HG03097 (cell line): Measurements from ENCODE around the gene RNF222.
"Not testable (repeated sequence)": the region's sequence is repeated elsewhere in the genome, so short reads cannot be mapped to it uniquely, and the experiment has no call there.

Experiments used
- ATAC-seq: cut with Tn5 transposase; IDR thresholded peaks from one replicate; pipeline ENCODE4 v1.9.1; 2021; ENCODE audit not compliant: unreplicated experiment, low FRiP score

RNF222 gene

GRCh38 chr17:8382880-8383142, 14.8 kb downstream of the RNF222 start:
- no peak for ATAC-seq

- no peak for ATAC-seq
Measured at GRCh38 chr17:8382052-8382879, 15.4 kb downstream of the RNF222 start.

- ATAC-seq = no peak
Measured at GRCh38 chr17:8380049-8380448, 17.6 kb downstream of the RNF222 start.

DNA sequence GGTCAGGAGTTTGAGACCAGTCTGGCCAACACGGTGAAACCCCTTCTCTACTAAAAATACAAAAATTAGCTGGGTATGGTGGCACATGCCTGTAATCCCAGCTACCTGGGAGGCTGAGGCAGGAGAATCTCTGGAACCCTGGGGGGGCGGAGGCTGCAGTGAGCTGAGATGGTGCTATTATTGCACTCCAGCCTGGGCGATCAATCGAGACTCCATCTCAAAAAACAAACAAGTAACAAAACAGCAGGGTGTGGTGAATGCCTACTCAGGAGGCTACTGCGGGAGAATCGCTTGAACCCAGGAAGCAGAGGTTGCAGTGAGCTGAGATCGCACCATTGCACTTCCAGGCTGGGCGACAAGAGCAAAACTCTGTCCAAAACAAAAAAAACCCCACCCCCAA, 19.5 kb downstream of the RNF222 start:
- not testable (repeated sequence) for ATAC-seq

- ATAC-seq = no peak
Measured at GRCh38 chr17:8377422-8377821, 20.2 kb downstream of the RNF222 start.

GRCh38 chr17:8376271-8377067, 21.2 kb downstream of the RNF222 start, which contains the start of gene KRABD2:
Gene KRABD2, minus strand, starts transcription at chr17:8376704.
- peak; percentile 72 for ATAC-seq

DNA sequence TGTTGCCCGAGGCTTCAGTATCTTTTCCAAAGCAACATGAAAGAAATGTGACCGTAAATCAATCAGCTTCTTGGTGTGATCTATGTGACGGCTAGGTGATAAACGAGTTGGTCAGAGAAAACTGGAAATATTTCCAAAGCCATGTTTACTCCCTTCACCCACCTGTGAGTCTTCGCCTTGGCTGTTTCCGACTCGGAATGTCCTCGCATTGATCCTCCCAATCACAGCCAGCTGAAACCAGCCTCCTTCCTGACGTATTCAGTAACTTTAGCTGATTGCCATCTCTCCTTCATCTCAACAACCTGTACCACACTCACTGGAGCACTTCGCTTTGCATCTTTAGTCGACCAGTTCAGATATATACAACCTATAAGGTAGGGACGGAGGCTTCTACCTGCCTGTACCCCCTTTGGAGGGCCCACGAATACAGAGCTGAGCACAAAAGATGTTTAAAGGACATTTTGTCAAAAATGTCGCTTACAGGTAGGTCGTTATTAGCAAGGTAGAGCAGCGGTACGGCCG, 21.8 kb downstream of the RNF222 start:
- ATAC-seq = no peak

GRCh38 chr17:8373856-8374255, 23.8 kb downstream of the RNF222 start:
- ATAC-seq = not testable (repeated sequence)

DNA sequence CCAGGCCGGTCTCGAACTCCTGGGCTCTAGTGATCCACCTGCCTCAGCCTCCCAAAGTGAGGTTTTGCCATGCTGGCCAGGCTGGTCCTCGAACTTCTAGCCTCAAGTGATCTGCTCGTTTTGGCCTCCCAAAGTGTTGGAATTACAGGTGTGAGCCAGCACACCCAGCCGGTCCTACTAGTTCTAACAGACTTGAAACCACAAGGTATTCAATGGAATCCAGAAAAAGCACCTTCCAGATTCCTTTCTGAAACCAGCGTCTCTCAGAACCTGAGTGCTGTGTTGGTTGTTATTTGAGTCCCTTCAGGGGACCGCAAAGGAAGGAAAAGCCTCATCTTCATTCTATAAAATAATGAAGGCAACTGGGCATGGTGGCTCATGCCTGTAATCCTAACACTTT, 25.2 kb downstream of the RNF222 start:
- no peak for ATAC-seq

DNA sequence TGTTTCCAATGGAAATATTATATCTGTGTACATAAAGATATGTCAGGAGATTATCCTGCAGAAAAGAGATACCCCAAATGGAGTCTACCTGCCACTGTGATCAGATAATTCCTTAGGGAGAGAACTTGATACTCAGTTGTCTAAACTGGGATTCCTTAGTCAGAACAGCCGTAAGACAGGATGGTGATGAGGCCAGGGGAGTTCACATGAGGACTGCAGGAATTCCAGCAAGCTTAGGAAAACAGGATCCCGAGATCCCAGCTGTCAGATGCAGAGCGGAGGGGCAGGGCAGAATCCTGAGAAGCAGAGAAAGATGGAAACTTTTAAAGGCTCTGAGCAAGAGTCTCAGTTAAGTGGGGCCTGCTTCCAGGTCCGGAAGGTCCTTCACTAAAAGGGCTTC, 25.8 kb downstream of the RNF222 start:
- no peak for ATAC-seq

DNA sequence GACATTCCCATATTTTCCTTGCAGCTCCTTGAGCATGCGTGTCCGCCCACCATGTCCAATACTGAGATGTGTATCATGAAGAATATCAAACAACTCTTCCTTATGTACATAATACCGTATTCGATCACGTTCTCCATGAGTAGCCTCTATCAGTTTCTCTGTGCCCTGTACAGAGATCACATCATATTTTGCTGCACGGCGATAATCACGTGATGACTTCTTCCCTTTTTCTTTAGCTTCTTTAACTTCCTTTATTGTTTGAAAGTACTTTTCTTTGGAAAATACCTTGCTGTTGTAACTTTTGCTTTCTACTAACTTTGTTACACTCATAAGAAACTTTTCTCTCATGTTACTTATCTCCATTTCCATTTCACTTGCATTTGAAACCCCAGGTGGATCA, 27.7 kb downstream of the RNF222 start:
- ATAC-seq = no peak

DNA sequence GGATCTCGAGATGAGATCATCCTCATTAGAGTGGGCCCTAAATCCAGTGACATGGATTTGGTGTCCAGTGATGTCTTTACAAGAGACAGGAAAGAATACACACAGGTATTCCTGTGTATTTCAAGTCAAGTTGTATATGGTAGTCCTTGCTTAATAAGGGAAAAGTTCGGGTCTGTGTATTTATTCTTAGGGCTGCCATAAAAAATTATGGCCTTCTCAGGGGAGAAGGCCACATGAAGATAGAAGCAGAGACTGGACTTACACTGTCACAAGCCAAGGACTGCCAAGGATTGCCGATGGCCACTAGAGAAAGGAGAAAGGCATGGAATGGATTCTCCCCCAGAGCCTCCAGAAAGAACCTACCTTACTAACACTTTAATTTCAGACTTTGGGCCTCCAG, 29.4 kb downstream of the RNF222 start:
- no peak for ATAC-seq

DNA sequence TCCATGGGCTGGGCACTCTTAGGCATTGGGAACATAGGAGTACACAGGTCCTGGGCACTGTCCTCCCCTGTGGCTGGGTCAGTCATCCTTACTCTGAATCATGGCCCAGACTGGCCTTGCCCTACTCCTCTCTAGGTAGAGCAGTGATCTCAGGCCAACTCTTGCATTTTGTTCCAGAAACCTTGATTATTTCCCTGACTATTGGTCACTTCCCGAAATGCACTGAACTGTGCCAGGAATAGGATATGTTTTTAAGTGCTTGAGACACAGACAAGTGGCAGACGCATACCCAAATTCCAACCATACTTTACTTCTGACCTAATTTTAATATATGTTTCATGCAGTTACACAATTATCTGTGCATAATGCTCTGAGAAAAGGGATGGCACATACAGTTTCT, 31.4 kb downstream of the RNF222 start:
- no peak for ATAC-seq

GRCh38 chr17:8365143-8365542, 32.5 kb downstream of the RNF222 start:
- no peak for ATAC-seq

DNA sequence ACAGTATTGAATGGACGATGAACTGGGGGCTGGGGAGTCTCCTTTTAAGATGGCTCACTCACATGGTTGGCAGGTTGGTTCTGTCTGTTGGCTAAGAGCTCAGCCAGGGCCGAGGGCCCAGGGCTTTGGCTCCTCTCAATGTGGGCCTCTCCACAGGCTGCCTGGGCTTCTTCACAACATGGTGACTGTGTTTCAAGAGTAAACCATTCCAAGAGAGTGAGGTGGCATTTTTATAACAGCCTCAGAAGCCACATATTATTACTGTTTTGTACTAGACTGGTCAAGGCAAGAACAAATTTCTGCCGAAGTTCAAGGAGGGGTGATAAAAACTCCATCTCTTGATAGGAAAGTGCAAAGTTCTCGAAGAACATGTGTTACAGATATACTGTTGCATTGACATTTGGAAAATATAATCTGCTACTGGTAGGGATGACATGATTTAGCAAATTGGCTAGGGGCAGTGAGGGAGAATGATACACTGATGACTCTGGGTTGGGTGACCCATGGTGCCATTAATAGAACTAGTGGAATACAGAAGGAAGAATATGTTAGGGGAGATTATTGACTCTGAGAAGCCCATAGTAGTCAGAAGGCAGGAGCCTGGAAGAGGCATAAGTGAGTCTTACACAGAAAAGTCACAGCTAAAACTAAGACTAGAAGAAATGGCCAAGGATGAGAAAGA, 34.8 kb downstream of the RNF222 start:
- no peak for ATAC-seq

DNA sequence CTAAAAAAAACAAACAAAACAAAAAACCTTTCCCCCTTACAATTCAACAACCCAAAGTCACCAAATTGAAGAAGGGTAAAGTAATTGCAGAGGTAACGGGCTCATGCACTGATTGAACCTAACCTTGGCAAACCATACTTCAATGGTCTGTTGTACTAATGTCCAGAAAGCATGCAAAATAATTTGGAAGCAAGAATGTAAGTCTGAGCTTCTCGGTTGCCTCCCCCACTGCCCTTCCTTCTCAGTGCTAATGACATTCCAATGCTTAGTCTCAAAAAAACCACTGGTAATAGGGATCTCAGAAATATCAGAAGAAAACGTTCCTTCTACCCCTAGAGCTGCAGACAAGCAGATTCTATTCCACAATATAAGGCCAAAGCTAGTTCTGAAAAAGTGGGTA, 36.9 kb downstream of the RNF222 start:
- ATAC-seq = no peak

DNA sequence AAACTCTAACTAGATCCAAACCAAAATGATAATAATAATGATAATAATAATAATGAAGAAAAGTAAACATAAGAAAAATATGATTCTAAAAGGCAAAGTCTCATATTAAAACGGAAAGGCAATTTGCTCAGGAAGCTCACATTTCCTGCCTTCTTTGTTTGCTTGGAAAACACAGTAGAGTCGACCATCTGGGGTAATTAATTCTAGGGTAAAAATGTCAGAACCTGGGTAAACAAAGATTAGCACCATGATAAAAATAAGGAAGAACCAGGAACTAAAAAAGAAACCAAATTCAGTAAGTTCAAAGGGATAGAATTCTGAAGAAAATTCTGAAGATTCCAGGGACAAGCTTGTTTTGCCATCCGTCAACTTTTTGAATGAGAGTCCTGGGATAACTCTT, 37.4 kb downstream of the RNF222 start:
- ATAC-seq = no peak

DNA sequence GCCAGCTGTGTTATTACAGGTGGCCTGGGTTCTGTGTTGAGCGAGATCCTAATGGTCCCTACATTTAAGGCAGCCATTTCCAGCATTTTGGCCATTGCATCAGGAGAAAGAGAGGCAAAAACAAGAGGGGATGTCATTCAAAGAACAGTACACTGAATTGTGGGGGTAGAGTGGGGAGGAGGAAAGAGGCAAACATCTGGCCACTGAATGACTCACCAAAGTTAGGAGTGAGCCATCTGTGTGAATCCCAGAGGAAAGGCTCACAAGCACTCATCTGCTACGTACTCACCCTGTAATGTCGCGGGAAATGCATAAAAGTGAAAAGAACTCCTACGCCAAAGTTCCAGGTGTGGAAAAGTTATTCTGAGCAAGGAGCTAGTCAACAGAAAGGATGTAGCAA, 37.9 kb downstream of the RNF222 start:
- ATAC-seq = no peak

DNA sequence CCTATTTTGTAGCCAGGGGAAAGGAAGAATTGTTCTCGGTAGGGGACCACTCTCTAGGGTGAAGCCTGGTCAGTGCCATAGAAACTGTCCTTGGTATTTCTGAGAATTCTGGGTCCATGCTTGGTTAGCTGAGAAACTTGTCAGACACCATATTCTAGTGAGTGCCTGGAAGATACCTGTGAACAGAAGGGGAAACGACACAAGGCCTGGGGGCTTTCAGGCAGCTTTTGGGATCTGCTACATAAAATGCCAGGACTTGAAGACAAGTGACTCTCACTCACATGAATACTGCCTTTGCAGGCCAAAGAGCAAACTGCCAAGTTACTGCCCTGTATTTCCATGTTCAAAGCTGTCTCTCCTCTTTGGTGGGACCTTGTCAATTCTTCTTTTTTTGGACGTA, 39.7 kb downstream of the RNF222 start:
- no peak for ATAC-seq

DNA sequence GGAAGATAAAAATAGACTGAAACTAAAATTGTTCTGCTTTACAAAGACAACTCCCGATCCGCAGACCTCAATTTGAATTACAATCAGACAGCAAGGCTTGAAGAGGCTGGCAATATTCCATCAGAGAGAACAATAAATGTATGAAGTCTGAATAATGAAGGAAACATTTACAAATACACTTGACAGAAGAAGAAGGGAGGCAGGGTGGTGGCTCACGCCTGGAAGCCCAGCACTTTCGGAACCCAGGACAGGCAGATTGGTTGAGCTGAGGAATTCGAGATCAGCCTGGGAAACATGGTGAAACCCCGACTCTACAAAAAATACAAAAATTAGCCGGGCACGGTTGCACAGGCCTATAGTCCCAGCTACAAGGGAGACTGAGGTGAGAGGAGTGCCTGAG, 43.4 kb downstream of the RNF222 start:
- ATAC-seq = no peak

DNA sequence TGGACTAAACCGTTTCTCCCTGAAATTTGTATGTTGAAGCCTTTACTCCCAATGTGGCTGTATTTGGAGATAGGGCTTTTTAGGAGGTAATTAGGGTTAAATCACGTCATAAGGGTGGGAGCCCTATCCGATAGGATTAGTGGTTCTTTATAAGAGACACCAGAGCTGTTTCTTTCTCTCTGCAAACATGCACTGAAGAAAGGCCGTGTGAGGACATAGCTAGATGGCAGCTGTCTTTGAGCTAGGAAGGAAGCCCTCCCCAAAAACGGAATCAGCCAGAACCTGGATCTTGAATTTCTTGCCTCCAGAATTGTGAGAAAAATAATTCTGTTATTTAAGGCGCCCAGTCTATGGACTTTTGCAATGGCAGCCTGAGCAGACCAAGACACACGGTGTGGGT, 43.9 kb downstream of the RNF222 start:
- no peak for ATAC-seq
